GM21723 (cell line): Measurements from ENCODE around the gene FCHO2.

Experiments
- ATAC-seq: cut with Tn5 transposase; IDR thresholded peaks from one replicate; pipeline ENCODE4 v1.9.1; 2021; ENCODE audit warnings: mild to moderate bottlenecking, moderate library complexity; ENCODE audit not compliant: unreplicated experiment

FCHO2 gene

DNA sequence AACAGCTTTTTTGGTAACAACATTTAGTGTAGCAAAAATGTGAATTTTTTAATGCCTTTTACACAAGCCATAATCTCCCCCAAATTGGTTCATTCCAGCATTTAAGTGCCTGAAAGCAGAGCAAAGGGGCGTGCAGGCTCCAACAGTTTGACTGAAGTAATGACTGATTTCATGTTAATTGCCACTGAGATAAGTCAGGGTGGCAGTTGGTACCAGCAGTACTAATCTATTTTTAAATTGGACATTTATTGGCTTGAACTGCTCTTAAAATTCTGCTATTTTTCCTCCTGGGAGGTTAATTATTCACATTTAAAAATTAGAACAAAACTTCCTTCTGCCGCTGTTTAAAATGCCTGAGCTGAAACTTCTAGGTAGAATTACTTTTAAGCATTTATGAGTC, 176.9 kb downstream of the FCHO2 start:
- no peak for ATAC-seq

- ATAC-seq, result no peak
Observed at GRCh38 chr5:73135021-73135420, 179.2 kb downstream of the FCHO2 start.

DNA sequence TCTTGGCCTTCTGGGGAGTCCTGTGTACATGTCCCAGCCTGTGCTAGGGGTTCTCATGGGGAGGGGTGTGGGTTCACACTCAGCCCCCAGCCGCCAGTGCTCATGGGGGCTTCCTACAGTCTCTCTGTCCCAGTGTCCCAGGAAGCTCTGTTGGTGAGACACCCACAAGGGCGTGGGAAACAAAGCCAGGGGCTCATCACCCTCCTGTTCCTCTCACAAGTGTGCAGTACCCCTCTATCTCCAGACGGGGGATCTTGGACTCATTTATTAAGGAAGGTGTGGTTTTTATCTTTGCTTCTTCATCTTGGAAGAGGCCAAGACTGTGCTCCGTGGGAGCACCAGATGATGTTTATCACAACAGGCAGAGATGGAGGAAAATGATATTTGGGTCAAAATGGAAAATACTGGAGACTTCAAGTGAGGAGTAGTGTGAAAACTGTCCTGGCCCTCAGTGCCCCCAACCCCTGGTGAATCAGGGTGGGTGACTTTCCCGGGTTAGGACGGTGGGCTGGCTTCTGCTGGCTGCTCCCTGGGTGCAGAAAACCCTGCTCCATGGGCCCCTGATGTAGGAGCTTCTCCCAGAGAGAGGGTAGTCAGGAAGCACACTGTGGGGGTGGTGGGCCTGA, 179.7 kb downstream of the FCHO2 start:
- no peak for ATAC-seq

DNA sequence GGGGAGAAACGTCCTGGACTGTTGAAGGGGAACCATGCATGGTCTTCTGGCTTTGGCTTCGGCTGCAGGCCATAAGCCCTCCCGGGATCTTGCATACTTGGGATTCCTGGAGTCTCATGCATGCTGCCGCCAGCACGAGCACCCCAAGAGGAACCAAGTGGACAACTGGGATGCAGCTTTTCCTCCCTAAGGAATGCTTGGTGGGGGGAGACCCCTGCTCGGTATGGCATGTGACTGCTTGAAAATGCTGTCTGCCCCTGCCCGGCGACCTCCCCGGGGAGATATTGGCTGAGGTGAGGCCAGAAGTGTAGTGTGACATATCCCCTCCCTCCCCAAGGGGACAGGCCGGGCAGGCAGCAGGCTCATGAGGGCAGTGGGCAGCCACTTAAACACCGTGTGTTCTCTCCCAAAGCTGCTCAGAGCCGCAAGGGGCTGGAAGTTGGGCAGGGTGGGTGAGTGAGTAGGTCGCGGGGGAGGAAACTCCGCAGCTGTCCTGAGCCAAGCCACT, 180.3 kb downstream of the FCHO2 start:
- no peak for ATAC-seq

DNA sequence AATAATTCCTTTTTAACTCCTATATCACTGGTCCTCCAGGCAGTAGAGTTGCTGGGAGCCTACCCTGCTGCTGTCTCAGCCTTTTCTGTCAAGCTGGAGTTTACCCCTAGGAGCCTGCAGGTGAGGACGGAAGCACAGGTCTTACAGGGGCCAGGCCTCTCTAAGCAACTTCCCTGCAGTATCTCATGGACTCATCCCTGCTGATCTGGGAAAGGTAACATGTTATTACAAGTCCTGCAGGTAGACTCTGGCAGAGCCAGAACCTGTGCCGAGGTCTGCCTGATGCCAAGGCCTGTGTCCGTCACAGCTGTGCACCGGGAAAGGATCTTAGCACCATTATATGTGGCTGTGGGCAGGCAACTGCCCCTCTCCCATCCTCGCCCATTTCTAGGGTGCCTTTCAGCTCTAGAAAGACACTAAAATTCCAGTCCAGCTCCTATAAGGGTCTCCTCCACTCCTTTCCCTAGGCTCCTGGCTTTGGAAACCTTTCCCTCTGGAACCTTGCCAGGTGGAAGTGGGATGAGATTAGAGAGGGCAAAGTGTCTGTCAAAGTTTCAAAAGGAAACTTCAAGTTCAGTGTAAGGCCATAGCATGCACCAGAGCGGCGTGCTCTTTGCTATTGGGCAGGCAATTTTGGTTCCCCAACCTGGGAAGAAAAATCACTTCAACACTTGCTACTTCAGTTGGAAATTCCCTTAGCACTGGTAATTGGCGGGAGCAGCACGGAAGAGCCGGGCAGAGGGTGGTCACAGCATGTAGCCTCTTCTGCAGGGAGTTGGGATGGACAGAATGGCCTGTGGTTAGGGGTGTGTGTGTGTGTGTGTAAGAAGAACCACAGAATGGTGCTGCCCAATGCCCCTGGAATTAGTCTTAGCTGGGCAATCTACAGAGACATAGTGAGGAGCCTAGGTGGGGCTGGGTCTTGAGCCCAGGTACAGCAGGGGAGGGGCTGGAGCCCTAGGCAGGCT, 182.0 kb downstream of the FCHO2 start:
- ATAC-seq, result no peak

GRCh38 chr5:73139485-73139884, 183.6 kb downstream of the FCHO2 start:
- no peak for ATAC-seq
